PC-9 (cell line): ENCODE measurements around the gene STUB1.

Source experiments
- EZH2 ChIP-seq: fragments of 200-600 bp; sonication (generic); IDR thresholded peaks from 2 replicates; pipeline ENCODE4 v1.8.0; 2017; ENCODE audit warnings: antibody characterized with exemption, low read depth
- TF ChIP-seq, protein P1 (sequence below): fragments of 200-600 bp; sonication (generic); conservative IDR thresholded peaks from 2 replicates; pipeline ENCODE4 v1.6.1; 2017; ENCODE audit warnings: mixed run types, antibody characterized with exemption, mild to moderate bottlenecking, moderate library complexity

GRCh38 chr16:718389-718788, 38.2 kb downstream of the STUB1 start:
- TF ChIP-seq, protein P1, sequence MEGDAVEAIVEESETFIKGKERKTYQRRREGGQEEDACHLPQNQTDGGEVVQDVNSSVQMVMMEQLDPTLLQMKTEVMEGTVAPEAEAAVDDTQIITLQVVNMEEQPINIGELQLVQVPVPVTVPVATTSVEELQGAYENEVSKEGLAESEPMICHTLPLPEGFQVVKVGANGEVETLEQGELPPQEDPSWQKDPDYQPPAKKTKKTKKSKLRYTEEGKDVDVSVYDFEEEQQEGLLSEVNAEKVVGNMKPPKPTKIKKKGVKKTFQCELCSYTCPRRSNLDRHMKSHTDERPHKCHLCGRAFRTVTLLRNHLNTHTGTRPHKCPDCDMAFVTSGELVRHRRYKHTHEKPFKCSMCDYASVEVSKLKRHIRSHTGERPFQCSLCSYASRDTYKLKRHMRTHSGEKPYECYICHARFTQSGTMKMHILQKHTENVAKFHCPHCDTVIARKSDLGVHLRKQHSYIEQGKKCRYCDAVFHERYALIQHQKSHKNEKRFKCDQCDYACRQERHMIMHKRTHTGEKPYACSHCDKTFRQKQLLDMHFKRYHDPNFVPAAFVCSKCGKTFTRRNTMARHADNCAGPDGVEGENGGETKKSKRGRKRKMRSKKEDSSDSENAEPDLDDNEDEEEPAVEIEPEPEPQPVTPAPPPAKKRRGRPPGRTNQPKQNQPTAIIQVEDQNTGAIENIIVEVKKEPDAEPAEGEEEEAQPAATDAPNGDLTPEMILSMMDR, result no peak
- no peak for TF ChIP-seq EZH2
